ENCODE measurements around the gene CPA5. TPM values are rescaled to one million over a fixed set of nuclear protein-coding genes. Genes with fewer than 3 reads are reported as not detected.

CPA5 gene
- total and polyA plus RNA-seq, 2 experiments from 2014 or later: not detected

DNA sequence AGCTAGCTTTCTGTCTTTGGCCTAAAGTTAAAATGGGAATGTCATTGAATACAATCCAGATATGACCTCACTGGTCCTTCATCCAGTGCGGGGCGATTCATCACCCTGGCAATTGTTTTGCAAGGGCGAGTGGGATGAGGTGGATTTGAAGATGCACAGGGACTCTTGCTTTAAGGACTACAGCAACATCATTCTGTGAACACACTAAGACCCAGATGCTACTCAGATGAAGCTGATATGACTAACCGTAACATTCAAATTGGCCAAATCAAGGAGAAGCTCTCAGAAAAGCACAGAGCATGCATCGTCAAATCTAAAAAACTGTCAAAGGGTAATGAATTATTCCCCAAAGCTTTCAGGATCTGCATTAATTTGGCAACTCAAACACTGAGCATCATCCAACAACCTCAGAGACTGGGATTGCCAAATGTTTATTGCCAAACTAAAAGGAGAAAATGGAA lies 48.5 kb downstream of the CPA5 start:
- Mint-ChIP-seq H3K9me3 (peaks cover 4% of the 10 kb centered on the region; the same call in 2 of the 3 replicates), H3K4me3 (no peak overlapping the region), H3K36me3 (ENCODE audit: low read depth) (peaks cover 4% of the 10 kb centered on the region; the same call in 2 of the 3 replicates), H3K27ac (no peak overlapping the region), H3K4me1 (peaks cover 31% of the 10 kb centered on the region), H3K27me3 (ENCODE audit: insufficient read depth, low read depth, poor library complexity) (peaks cover 4% of the 10 kb centered on the region)
- Histone ChIP-seq H3K27ac (ENCODE audit: low read depth) (no peak overlapping the region), H3K4me3 (no peak overlapping the region), H3K4me2 (no peak overlapping the region), H3K27me3 (ENCODE audit: insufficient read depth) (no peaks in the 10 kb centered on the region), H4K20me1 (replicated peaks; ENCODE audit: insufficient read depth) (no peaks in the 10 kb centered on the region), H3K4me1 (ENCODE audit: insufficient read depth) (peaks cover 28% of the 10 kb centered on the region), H3K9me2 (ENCODE audit: insufficient read depth) (0 out of 2 replicates have a peak, but pooled peaks cover 5% of the 10 kb centered on the region), H3K36me3 (ENCODE audit: insufficient read depth) (no peaks in the 10 kb centered on the region), H2AFZ (no peak overlapping the region), H3F3A (replicated peaks; ENCODE audit: low read depth) (no peaks in the 10 kb centered on the region), H3K79me2 (replicated peaks; ENCODE audit: insufficient read depth) (no peaks in the 10 kb centered on the region)
- DNase-seq (ENCODE audit: low spot score) (no peak), ATAC-seq (no peak)
- no peak for TF ChIP-seq EZH2 (IDR thresholded peaks at IDR 0.05; ENCODE audit: low read depth, unreplicated experiment)
- TF ChIP-seq, protein P1, sequence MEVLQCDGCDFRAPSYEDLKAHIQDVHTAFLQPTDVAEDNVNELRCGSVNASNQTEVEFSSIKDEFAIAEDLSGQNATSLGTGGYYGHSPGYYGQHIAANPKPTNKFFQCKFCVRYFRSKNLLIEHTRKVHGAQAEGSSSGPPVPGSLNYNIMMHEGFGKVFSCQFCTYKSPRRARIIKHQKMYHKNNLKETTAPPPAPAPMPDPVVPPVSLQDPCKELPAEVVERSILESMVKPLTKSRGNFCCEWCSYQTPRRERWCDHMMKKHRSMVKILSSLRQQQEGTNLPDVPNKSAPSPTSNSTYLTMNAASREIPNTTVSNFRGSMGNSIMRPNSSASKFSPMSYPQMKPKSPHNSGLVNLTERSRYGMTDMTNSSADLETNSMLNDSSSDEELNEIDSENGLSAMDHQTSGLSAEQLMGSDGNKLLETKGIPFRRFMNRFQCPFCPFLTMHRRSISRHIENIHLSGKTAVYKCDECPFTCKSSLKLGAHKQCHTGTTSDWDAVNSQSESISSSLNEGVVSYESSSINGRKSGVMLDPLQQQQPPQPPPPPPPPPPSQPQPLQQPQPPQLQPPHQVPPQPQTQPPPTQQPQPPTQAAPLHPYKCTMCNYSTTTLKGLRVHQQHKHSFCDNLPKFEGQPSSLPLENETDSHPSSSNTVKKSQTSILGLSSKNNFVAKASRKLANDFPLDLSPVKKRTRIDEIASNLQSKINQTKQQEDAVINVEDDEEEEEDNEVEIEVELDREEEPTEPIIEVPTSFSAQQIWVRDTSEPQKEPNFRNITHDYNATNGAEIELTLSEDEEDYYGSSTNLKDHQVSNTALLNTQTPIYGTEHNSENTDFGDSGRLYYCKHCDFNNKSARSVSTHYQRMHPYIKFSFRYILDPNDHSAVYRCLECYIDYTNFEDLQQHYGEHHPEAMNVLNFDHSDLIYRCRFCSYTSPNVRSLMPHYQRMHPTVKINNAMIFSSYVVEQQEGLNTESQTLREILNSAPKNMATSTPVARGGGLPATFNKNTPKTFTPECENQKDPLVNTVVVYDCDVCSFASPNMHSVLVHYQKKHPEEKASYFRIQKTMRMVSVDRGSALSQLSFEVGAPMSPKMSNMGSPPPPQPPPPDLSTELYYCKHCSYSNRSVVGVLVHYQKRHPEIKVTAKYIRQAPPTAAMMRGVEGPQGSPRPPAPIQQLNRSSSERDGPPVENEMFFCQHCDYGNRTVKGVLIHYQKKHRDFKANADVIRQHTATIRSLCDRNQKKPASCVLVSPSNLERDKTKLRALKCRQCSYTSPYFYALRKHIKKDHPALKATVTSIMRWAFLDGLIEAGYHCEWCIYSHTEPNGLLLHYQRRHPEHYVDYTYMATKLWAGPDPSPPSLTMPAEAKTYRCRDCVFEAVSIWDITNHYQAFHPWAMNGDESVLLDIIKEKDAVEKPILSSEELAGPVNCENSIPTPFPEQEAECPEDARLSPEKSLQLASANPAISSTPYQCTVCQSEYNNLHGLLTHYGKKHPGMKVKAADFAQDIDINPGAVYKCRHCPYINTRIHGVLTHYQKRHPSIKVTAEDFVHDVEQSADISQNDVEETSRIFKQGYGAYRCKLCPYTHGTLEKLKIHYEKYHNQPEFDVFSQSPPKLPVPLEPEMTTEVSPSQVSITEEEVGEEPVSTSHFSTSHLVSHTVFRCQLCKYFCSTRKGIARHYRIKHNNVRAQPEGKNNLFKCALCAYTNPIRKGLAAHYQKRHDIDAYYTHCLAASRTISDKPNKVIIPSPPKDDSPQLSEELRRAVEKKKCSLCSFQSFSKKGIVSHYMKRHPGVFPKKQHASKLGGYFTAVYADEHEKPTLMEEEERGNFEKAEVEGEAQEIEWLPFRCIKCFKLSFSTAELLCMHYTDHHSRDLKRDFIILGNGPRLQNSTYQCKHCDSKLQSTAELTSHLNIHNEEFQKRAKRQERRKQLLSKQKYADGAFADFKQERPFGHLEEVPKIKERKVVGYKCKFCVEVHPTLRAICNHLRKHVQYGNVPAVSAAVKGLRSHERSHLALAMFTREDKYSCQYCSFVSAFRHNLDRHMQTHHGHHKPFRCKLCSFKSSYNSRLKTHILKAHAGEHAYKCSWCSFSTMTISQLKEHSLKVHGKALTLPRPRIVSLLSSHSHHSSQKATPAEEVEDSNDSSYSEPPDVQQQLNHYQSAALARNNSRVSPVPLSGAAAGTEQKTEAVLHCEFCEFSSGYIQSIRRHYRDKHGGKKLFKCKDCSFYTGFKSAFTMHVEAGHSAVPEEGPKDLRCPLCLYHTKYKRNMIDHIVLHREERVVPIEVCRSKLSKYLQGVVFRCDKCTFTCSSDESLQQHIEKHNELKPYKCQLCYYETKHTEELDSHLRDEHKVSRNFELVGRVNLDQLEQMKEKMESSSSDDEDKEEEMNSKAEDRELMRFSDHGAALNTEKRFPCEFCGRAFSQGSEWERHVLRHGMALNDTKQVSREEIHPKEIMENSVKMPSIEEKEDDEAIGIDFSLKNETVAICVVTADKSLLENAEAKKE (CRISPR knock-in tag; IDR thresholded peaks at IDR 0.05): no peak
- TF ChIP-seq, protein P2, sequence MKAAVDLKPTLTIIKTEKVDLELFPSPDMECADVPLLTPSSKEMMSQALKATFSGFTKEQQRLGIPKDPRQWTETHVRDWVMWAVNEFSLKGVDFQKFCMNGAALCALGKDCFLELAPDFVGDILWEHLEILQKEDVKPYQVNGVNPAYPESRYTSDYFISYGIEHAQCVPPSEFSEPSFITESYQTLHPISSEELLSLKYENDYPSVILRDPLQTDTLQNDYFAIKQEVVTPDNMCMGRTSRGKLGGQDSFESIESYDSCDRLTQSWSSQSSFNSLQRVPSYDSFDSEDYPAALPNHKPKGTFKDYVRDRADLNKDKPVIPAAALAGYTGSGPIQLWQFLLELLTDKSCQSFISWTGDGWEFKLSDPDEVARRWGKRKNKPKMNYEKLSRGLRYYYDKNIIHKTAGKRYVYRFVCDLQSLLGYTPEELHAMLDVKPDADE (IDR thresholded peaks at IDR 0.05): no peak
- no peak for TF ChIP-seq EZH2phosphoT487 (IDR thresholded peaks at IDR 0.05; ENCODE audit: unreplicated experiment)
- no peak for TF ChIP-seq ZNF331 (CRISPR knock-in tag; IDR thresholded peaks at IDR 0.05; ENCODE audit: low read depth)
- TF ChIP-seq NANOG (IDR thresholded peaks at IDR 0.05; ENCODE audit: borderline replicate concordance): no peak
- TF ChIP-seq, protein P3, sequence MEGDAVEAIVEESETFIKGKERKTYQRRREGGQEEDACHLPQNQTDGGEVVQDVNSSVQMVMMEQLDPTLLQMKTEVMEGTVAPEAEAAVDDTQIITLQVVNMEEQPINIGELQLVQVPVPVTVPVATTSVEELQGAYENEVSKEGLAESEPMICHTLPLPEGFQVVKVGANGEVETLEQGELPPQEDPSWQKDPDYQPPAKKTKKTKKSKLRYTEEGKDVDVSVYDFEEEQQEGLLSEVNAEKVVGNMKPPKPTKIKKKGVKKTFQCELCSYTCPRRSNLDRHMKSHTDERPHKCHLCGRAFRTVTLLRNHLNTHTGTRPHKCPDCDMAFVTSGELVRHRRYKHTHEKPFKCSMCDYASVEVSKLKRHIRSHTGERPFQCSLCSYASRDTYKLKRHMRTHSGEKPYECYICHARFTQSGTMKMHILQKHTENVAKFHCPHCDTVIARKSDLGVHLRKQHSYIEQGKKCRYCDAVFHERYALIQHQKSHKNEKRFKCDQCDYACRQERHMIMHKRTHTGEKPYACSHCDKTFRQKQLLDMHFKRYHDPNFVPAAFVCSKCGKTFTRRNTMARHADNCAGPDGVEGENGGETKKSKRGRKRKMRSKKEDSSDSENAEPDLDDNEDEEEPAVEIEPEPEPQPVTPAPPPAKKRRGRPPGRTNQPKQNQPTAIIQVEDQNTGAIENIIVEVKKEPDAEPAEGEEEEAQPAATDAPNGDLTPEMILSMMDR (conservative IDR thresholded peaks at IDR 0.05; ENCODE audit: low read depth in 2 of 2): no peak
- no peak for TF ChIP-seq CREB1 (CRISPR knock-in tag; IDR thresholded peaks at IDR 0.05; ENCODE audit: low read depth)
- TF ChIP-seq JUNB (IDR thresholded peaks at IDR 0.05; ENCODE audit: unreplicated experiment): no peak
- TF ChIP-seq, protein P4, sequence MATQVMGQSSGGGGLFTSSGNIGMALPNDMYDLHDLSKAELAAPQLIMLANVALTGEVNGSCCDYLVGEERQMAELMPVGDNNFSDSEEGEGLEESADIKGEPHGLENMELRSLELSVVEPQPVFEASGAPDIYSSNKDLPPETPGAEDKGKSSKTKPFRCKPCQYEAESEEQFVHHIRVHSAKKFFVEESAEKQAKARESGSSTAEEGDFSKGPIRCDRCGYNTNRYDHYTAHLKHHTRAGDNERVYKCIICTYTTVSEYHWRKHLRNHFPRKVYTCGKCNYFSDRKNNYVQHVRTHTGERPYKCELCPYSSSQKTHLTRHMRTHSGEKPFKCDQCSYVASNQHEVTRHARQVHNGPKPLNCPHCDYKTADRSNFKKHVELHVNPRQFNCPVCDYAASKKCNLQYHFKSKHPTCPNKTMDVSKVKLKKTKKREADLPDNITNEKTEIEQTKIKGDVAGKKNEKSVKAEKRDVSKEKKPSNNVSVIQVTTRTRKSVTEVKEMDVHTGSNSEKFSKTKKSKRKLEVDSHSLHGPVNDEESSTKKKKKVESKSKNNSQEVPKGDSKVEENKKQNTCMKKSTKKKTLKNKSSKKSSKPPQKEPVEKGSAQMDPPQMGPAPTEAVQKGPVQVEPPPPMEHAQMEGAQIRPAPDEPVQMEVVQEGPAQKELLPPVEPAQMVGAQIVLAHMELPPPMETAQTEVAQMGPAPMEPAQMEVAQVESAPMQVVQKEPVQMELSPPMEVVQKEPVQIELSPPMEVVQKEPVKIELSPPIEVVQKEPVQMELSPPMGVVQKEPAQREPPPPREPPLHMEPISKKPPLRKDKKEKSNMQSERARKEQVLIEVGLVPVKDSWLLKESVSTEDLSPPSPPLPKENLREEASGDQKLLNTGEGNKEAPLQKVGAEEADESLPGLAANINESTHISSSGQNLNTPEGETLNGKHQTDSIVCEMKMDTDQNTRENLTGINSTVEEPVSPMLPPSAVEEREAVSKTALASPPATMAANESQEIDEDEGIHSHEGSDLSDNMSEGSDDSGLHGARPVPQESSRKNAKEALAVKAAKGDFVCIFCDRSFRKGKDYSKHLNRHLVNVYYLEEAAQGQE (IDR thresholded peaks at IDR 0.05; ENCODE audit: unreplicated experiment): no peak
- TF ChIP-seq ZNF114 (CRISPR knock-in tag; IDR thresholded peaks at IDR 0.05): no peak
- no peak for TF ChIP-seq STAT1 (IDR thresholded peaks at IDR 0.05; ENCODE audit: unreplicated experiment)
- TF ChIP-seq POLR2AphosphoS5 (IDR thresholded peaks at IDR 0.05; ENCODE audit: low read depth): no peak

Data from GM23338 (cell line).